HepG2 (cell line): ENCODE data around the gene CIAO2A. TPM values are rescaled to one million over a fixed set of nuclear protein-coding genes. Genes with fewer than 3 reads are reported as not detected.
A peak's percentile ranks its signal among the peaks of the same experiment; 100 is the strongest.

Experiments
- ARID4A ChIP-seq: sonication (generic); formaldehyde crosslinking; IDR thresholded peaks from 2 replicates; pipeline ENCODE4 v1.5.0; 2020; ENCODE audit warnings: mild to moderate bottlenecking, missing genetic modification reagents, borderline replicate concordance
- BORCS8-MEF2B ChIP-seq: sonication (generic); formaldehyde crosslinking; IDR thresholded peaks from 2 replicates; pipeline ENCODE4 v1.8.0; 2022; ENCODE audit warnings: mild to moderate bottlenecking, missing genetic modification reagents
- KDM2A ChIP-seq: sonication (generic); formaldehyde crosslinking; IDR thresholded peaks from 2 replicates; pipeline ENCODE4 v1.4.0; 2020; ENCODE audit warnings: low read depth, missing genetic modification reagents, borderline replicate concordance
- MTF1 ChIP-seq: sonication (generic); formaldehyde crosslinking; IDR thresholded peaks from 2 replicates; pipeline ENCODE4 v1.5.0; 2020; ENCODE audit warnings: missing genetic modification reagents
- PHF8 ChIP-seq: sonication (generic); formaldehyde crosslinking; IDR thresholded peaks from 2 replicates; pipeline ENCODE4 v1.5.0; 2020; ENCODE audit warnings: missing genetic modification reagents
- SAFB2 ChIP-seq: sonication (generic); formaldehyde crosslinking; IDR thresholded peaks from 2 replicates; pipeline ENCODE4 v1.5.1; 2020; ENCODE audit warnings: missing genetic modification reagents, low read depth, mild to moderate bottlenecking, borderline replicate concordance
- SOX6 ChIP-seq, 2 experiments: fragments of 450-650 bp in 1 of 2; sonication (generic) in 1 of 2; formaldehyde crosslinking in 1 of 2; IDR thresholded peaks; 2 replicates each; pipeline versions ENCODE4 v1.4.0 to v1.6.1; 2017 to 2020; ENCODE audit warnings: antibody characterized with exemption in 1 of 2, mild to moderate bottlenecking in 1 of 2, missing genetic modification reagents in 1 of 2
- TFDP1 ChIP-seq: IDR thresholded peaks from 2 replicates; pipeline ENCODE4 v1.6.1; 2016; ENCODE audit warnings: missing compliant biosample characterization, missing genetic modification reagents, borderline replicate concordance
- ZFP82 ChIP-seq: sonication (generic); formaldehyde crosslinking; IDR thresholded peaks from 2 replicates; pipeline ENCODE4 v1.5.1; 2020; ENCODE audit warnings: mild to moderate bottlenecking, missing genetic modification reagents, borderline replicate concordance
- ZNF143 ChIP-seq: sonication (generic); formaldehyde crosslinking; IDR thresholded peaks from 2 replicates; pipeline ENCODE4 v1.4.0; 2020; ENCODE audit warnings: missing genetic modification reagents
- ZNF253 ChIP-seq: sonication (generic); formaldehyde crosslinking; IDR thresholded peaks from 2 replicates; pipeline ENCODE4 v1.8.0; 2022; ENCODE audit warnings: mild to moderate bottlenecking, missing genetic modification reagents, borderline replicate concordance
- ZNF296 ChIP-seq: sonication (generic); formaldehyde crosslinking; conservative IDR thresholded peaks from 2 replicates; pipeline ENCODE4 v1.5.0; 2020; ENCODE audit warnings: mild to moderate bottlenecking, missing genetic modification reagents
- polyA plus RNA-seq, 8 experiments: library from polyadenylated mRNA; depleted of rRNA in 3 of 8; stranded (reverse) in 7 of 8; unstranded in 1 of 8; fragments of >200 nt; fragmentation: Illumina TruSeq in 4 of 8; extraction: Trizol in 4 of 8; gene quantifications; 2 replicates each; pipeline versions ENCODE4 v1.2.1 to v1.2.3, GENCODE V29; 2011 to 2016; ENCODE audit warnings: low read depth in 4 of 8, missing spikeins in 1 of 8, mixed read lengths in 1 of 8; ENCODE audit not compliant: insufficient read depth in 1 of 8
- total RNA-seq, 5 experiments: library from RNA; depleted of rRNA; stranded (reverse); fragments of >200 nt; fragmentation: Illumina TruSeq; extraction: Trizol; gene quantifications; 2 replicates each; pipeline ENCODE4 v1.2.3, GENCODE V29; 2016; ENCODE audit warnings: low read depth in 1 of 5
- TF ChIP-seq, protein P1 (sequence below): sonication (generic); formaldehyde crosslinking; IDR thresholded peaks from 2 replicates; pipeline ENCODE4 v1.4.0; 2020; ENCODE audit warnings: mild to moderate bottlenecking, missing genetic modification reagents
- TF ChIP-seq, protein P2 (sequence below), 2 experiments: fragments of 450-650 bp in 1 of 2; sonication (generic) in 1 of 2; formaldehyde crosslinking; IDR thresholded peaks; 2 replicates each; pipeline versions ENCODE4 v1.5.0 to v1.8.0; 2020 to 2022; ENCODE audit warnings: mild to moderate bottlenecking in 1 of 2, missing genetic modification reagents in 1 of 2
- TF ChIP-seq, protein P3 (sequence below): sonication (generic); formaldehyde crosslinking; IDR thresholded peaks from 2 replicates; pipeline ENCODE4 v1.5.0; 2020; ENCODE audit warnings: mild to moderate bottlenecking, missing genetic modification reagents
- TF ChIP-seq, protein P4 (sequence below): sonication (generic); formaldehyde crosslinking; IDR thresholded peaks from 2 replicates; pipeline ENCODE4 v1.4.0; 2020; ENCODE audit warnings: missing genetic modification reagents

Gene CIAO2A
- total and polyA plus RNA-seq, 2 of the 13 experiments (the other 11 are each of a cell fraction or from before 2014, with no cell fraction given) = 83.0 to 100 TPM

DNA sequence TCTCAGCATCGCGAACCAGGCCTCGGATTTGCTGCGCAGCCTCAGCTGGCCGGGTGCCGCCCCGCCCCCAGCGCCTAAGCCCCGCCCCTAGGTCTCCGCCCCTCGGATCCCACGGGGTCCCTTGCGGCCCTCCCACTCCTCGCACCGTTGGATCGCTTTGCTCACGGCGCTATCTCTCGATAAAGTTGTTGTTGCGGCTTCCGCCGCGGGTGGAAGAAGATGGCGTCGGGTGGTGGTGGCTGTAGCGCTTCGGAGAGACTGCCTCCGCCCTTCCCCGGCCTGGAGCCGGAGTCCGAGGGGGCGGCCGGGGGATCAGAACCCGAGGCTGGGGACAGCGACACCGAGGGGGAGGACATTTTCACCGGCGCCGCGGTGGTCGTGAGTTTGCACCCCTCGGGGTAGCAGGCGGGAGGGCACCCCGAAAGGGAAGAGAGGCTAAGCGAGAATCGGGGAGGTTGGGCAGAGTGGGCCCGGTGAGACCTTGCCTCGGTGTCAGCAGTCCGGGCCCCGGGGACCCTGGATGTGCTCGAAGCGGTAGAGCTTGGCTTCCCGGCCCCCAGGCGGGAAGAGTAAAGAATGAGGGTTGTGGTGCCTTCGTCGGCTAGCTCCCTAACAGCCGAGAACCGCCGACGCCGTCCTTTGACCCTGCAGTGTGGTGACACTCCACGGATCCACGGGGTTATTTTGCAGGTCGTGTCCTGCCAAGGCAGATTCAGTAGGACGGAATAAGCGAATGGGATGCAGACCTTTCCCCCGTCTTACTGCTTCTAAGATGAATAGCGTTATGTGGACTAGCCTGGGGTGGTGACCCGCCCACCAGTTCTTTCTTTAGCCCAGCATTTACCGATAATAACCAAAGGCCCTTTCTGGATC is 2.4 kb upstream of the CIAO2A start, which contains the start of gene SNX1 (continued):
- TF ChIP-seq, protein P1, sequence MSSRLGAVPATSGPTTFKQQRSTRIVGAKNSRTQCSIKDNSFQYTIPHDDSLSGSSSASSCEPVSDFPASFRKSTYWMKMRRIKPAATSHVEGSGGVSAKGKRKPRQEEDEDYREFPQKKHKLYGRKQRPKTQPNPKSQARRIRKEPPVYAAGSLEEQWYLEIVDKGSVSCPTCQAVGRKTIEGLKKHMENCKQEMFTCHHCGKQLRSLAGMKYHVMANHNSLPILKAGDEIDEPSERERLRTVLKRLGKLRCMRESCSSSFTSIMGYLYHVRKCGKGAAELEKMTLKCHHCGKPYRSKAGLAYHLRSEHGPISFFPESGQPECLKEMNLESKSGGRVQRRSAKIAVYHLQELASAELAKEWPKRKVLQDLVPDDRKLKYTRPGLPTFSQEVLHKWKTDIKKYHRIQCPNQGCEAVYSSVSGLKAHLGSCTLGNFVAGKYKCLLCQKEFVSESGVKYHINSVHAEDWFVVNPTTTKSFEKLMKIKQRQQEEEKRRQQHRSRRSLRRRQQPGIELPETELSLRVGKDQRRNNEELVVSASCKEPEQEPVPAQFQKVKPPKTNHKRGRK = no peak
- TF ChIP-seq, protein P2, sequence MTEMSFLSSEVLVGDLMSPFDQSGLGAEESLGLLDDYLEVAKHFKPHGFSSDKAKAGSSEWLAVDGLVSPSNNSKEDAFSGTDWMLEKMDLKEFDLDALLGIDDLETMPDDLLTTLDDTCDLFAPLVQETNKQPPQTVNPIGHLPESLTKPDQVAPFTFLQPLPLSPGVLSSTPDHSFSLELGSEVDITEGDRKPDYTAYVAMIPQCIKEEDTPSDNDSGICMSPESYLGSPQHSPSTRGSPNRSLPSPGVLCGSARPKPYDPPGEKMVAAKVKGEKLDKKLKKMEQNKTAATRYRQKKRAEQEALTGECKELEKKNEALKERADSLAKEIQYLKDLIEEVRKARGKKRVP (CRISPR knock-in tag; IDR thresholded peaks at IDR 0.05) = 0 out of 4 replicates have a peak, but pooled peaks of 1 of the 2 experiments have one; percentile 42
- TF ChIP-seq MTF1 = peak; percentile 50; the same call in 1 of the 2 replicates
- TF ChIP-seq KDM2A (CRISPR knock-in tag) = peak; percentile 94
- TF ChIP-seq ZNF296 (CRISPR knock-in tag) = no peak
- peak; percentile 78 for TF ChIP-seq BORCS8-MEF2B (CRISPR knock-in tag)
- peak; percentile 81 for TF ChIP-seq ZNF143 (CRISPR knock-in tag)
- peak; percentile 92 for TF ChIP-seq PHF8
- TF ChIP-seq TFDP1 (CRISPR knock-in tag) = peak; percentile 51; the same call in 1 of the 2 replicates
- no peak for TF ChIP-seq ZNF253 (CRISPR knock-in tag)
- peak; percentile 65; the same call in 1 of the 2 replicates for TF ChIP-seq ZFP82
- peak; percentile 89 for TF ChIP-seq ARID4A (CRISPR knock-in tag)
- TF ChIP-seq, protein P3, sequence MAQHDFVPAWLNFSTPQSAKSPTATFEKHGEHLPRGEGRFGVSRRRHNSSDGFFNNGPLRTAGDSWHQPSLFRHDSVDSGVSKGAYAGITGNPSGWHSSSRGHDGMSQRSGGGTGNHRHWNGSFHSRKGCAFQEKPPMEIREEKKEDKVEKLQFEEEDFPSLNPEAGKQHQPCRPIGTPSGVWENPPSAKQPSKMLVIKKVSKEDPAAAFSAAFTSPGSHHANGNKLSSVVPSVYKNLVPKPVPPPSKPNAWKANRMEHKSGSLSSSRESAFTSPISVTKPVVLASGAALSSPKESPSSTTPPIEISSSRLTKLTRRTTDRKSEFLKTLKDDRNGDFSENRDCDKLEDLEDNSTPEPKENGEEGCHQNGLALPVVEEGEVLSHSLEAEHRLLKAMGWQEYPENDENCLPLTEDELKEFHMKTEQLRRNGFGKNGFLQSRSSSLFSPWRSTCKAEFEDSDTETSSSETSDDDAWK (CRISPR knock-in tag) = no peak
- TF ChIP-seq, protein P4, sequence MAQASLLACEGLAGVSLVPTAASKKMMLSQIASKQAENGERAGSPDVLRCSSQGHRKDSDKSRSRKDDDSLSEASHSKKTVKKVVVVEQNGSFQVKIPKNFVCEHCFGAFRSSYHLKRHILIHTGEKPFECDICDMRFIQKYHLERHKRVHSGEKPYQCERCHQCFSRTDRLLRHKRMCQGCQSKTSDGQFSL (CRISPR knock-in tag) = no peak
- no peak for TF ChIP-seq SAFB2 (CRISPR knock-in tag)
- TF ChIP-seq SOX6 (IDR thresholded peaks at IDR 0.05) = no peak
- TF ChIP-seq SOX6 (CRISPR knock-in tag; IDR thresholded peaks at IDR 0.05) = peak; percentile 75
